ENCODE results near the gene NPAS4. TPM values are rescaled to one million over a fixed set of nuclear protein-coding genes. Genes with fewer than 3 reads are reported as not detected.

NPAS4 gene
- total and polyA plus RNA-seq, 2 of the 13 experiments (the other 11 are each of a cell fraction or from before 2014, with no cell fraction given) = not detected

DNA sequence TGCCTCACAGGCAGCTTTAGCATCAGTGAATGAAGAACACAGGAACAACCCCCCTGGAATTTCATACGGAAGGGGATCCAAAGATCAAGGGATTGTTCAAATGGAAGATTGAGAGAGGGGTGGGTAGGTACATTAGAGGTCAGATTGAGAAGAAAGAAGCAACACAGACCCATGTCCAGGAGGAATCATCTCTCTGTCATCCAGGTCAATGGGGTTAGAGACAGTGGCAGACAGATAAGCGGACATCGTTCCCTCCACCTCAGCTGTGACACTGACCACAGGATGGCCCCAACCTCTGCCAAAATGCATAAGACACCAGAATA lies 1.9 kb upstream of the NPAS4 start (continued):
- TF ChIP-seq, protein P1, sequence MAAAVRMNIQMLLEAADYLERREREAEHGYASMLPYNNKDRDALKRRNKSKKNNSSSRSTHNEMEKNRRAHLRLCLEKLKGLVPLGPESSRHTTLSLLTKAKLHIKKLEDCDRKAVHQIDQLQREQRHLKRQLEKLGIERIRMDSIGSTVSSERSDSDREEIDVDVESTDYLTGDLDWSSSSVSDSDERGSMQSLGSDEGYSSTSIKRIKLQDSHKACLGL (CRISPR knock-in tag; IDR thresholded peaks at IDR 0.05) = 0 out of 2 replicates have a peak, but pooled peaks have one; percentile 4
- TF ChIP-seq JUNB (CRISPR knock-in tag; IDR thresholded peaks at IDR 0.05; ENCODE audit: borderline replicate concordance) (no peak), TCF12 (IDR thresholded peaks at IDR 0.05) (no peak), TCF12 (CRISPR knock-in tag; IDR thresholded peaks at IDR 0.05) (no peak), ZNF841 (CRISPR knock-in tag; IDR thresholded peaks at IDR 0.05; ENCODE audit: borderline replicate concordance) (0 out of 2 replicates have a peak, but pooled peaks have one; percentile 2), MLLT10 (CRISPR knock-in tag; IDR thresholded peaks at IDR 0.05) (no peak), CHD4 (IDR thresholded peaks at IDR 0.05; ENCODE audit: borderline replicate concordance, low read length) (no peak), SYNCRIP (IDR thresholded peaks at IDR 0.05; ENCODE audit: insufficient read depth, low read depth, low read length) (no peak), EHMT2 (IDR thresholded peaks at IDR 0.05; ENCODE audit: borderline replicate concordance, low read depth, low read length) (peak; percentile 62), ZBTB7A (CRISPR knock-in tag; IDR thresholded peaks at IDR 0.05) (0 out of 2 replicates have a peak, but pooled peaks have one; percentile 3)
- TF ChIP-seq, protein P2, sequence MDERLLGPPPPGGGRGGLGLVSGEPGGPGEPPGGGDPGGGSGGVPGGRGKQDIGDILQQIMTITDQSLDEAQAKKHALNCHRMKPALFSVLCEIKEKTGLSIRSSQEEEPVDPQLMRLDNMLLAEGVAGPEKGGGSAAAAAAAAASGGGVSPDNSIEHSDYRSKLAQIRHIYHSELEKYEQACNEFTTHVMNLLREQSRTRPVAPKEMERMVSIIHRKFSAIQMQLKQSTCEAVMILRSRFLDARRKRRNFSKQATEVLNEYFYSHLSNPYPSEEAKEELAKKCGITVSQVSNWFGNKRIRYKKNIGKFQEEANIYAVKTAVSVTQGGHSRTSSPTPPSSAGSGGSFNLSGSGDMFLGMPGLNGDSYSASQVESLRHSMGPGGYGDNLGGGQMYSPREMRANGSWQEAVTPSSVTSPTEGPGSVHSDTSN (CRISPR knock-in tag; IDR thresholded peaks at IDR 0.05) = no peak
- TF ChIP-seq, protein P3, sequence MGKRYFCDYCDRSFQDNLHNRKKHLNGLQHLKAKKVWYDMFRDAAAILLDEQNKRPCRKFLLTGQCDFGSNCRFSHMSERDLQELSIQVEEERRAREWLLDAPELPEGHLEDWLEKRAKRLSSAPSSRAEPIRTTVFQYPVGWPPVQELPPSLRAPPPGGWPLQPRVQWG (CRISPR knock-in tag; IDR thresholded peaks at IDR 0.05; ENCODE audit: borderline replicate concordance, low read depth) = no peak

DNA sequence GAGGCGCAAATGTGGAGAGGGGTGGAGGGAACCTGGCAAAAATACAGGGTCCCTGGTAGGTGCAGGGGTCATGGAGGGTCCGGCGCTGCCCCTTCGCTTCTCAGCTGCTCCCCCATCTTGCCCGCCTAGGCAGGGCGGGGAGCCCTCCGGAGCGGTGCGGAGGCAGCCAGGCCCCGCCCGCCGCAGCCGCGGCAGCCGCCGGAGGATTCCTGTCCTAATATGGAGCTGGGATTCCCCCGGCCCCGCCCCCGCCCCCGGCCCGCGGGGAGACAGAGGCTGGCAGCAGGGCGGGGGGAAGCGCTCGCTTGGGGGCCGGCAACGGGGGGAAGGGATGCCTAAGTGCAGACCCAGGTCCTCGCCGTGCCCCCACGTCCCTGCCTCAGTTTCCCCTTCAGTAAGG lies 1.0 kb upstream of the NPAS4 start:
- Histone ChIP-seq H3K9me3 (ENCODE audit: low read length) (no peaks in the 10 kb centered on the region), H3K27me3 (ENCODE audit: control insufficient read depth in 1 of 2, insufficient read depth in 2 of 2, low read length in 2 of 2) (peaks cover 0 to 8% of the 10 kb centered on the region in 2 experiments; a peak in 1 of 5 replicates), H2AFZ (ENCODE audit: low read length) (no peak overlapping the region), H3K36me3 (replicated peaks in 1 of 2; ENCODE audit: control insufficient read depth in 1 of 2, insufficient read depth in 2 of 2, low read length in 2 of 2) (no peaks in the 10 kb centered on the region), H3K79me2 (ENCODE audit: insufficient read depth, low read length) (no peaks in the 10 kb centered on the region), H3K27ac (ENCODE audit: extremely low read length, insufficient read depth, low read length) (no peak overlapping the region), H3K4me3 (replicated peaks in 1 of 3; ENCODE audit: insufficient read depth in 1 of 3, low read depth in 2 of 3, low read length in 3 of 3) (no peak overlapping the region), H3K4me2 (ENCODE audit: low read depth, low read length) (no peak overlapping the region), H3K9ac (ENCODE audit: insufficient read depth, low read depth, low read length) (no peak overlapping the region), H3K4me1 (ENCODE audit: insufficient read depth, low read length) (no peaks in the 10 kb centered on the region), H4K20me1 (ENCODE audit: insufficient read depth, low read length) (peaks cover 17% of the 10 kb centered on the region; the same call in 1 of the 2 replicates)
- WGBS (ENCODE audit: low lambda C conversion rate) = 47% methylated on average over 12 of the region's 30 CpGs
- intact Hi-C loops (cut with micrococcal nuclease; ENCODE audit: unreplicated experiment) (no loop called here), in situ Hi-C loops (cut with HindIII; ENCODE audit: extremely low pct_ligation_motif_present, low pct_unique_long_range_greater_than_20kb) (loop anchor here (25.0 kb wide), 1 partner anchor 417 kb away; the partner anchor contains the start of gene RCE1)
- CTCF ChIA-PET (ENCODE audit: low intra/inter-chr PET ratio, low total read pairs) = no interaction called here
- TF ChIP-seq ZNF282 (IDR thresholded peaks at IDR 0.05; ENCODE audit: partially characterized antibody) = no peak
- TF ChIP-seq ZNF329 (CRISPR knock-in tag; IDR thresholded peaks at IDR 0.05; ENCODE audit: low read depth) = no peak
- TF ChIP-seq SMYD3 (CRISPR knock-in tag; IDR thresholded peaks at IDR 0.05) = no peak
- no peak for TF ChIP-seq KLF12 (CRISPR knock-in tag; IDR thresholded peaks at IDR 0.05; ENCODE audit: borderline replicate concordance)
- TF ChIP-seq POLR2A (IDR thresholded peaks at IDR 0.05; ENCODE audit: insufficient read depth in 1 of 2, low read depth in 2 of 2, low read length in 2 of 2) = no peak
- ATAC-seq (no peak), DNase-seq (ENCODE audit: low spot score) (no peak), FAIRE-seq (no peak)
- BruUV-seq (replicated peaks) = no TSS peak
- POLR2A ChIA-PET = no interaction called here

Data from HepG2 (cell line).